AG09309 (cell line): Measurements from ENCODE around the gene GRPEL1.

ENCODE experiments used
- DNase-seq: peaks from one replicate; pipeline ENCODE4 v3.0.0-alpha.2; 2010; ENCODE audit warnings: low read depth
- H3K4me3 ChIP-seq: 2 replicates; pipeline ENCODE4 v1.5.1; 2011; ENCODE audit warnings: mild to moderate bottlenecking, low read depth, low read length, moderate library complexity; ENCODE audit not compliant: control insufficient read depth
- TF ChIP-seq, protein P1 (sequence below): IDR thresholded peaks from 2 replicates; pipeline ENCODE4 v1.5.1; 2011; ENCODE audit warnings: mild to moderate bottlenecking, low read depth, low read length, inconsistent platforms; ENCODE audit not compliant: insufficient read depth, control insufficient read depth; ENCODE audit errors: missing control alignments

Gene GRPEL1

DNA sequence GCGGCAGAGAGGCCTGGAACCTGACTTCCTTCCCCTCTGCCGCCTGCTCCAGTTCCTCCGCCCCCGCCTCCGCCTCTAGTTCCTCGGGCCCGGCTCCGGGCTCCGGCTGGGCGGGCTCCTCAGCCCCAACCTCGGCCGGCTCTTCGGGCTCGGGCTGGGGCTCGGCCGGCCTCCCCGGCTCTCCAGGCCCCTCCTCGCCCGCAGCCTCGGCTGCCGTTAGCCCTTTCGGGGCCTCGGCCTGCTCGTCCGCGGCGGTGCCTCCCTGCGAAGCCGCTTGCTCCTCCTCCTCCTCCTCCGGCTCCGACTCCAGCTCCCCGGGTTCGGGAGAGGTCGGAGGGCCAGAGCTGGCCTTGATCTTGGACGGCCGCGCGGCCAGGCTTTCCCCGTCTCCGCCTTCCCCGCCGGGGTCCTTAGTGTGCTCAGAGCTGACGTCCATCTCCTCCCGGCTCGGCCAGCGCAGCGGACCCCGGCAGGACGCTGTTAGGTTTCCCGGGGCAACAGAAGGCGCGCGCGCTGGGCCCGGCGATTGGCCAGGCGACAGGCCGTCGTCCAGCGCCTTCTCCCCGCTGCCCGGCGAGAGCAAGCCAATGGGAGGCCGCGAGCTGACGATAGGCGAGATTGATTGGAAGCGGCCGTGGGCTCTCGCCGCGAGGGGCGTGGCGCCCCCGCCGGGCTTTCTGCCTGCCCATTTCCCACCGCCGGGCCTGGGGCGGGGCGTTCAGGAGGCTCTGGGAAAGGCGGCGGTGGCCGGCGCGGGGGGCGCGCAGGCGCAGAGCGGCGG is 25.2 kb downstream of the GRPEL1 start:
- TF ChIP-seq, protein P1, sequence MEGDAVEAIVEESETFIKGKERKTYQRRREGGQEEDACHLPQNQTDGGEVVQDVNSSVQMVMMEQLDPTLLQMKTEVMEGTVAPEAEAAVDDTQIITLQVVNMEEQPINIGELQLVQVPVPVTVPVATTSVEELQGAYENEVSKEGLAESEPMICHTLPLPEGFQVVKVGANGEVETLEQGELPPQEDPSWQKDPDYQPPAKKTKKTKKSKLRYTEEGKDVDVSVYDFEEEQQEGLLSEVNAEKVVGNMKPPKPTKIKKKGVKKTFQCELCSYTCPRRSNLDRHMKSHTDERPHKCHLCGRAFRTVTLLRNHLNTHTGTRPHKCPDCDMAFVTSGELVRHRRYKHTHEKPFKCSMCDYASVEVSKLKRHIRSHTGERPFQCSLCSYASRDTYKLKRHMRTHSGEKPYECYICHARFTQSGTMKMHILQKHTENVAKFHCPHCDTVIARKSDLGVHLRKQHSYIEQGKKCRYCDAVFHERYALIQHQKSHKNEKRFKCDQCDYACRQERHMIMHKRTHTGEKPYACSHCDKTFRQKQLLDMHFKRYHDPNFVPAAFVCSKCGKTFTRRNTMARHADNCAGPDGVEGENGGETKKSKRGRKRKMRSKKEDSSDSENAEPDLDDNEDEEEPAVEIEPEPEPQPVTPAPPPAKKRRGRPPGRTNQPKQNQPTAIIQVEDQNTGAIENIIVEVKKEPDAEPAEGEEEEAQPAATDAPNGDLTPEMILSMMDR: no peak
- peak overlapping the region; percentile 88 for H3K4me3 ChIP-seq
- DNase-seq: peak; percentile 85

GRCh38 chr4:7041801-7042502 is 25.9 kb downstream of the GRPEL1 start:
- DNase-seq: no peak
- TF ChIP-seq, protein P1: no peak

DNA sequence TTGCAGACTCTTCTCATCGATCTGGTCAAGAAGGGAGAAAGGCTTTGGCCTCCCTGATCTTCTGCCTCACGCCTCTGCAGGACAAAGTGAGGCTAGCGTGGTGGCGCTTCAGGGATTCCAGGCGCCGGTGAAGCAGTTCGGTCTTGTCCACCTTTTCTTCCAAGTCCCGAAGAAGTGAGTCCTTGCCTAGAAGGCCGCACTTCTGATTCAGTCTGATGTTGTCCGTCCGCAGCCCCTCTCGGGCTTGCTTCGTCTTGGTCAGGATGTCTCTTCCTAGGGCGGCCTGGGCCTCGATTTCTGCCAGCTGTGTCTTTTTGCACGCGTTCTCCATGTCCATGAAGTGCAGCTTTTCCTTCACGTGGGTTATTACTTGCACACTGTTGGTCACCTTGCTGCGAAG is 26.6 kb downstream of the GRPEL1 start:
- no peak overlapping the region for H3K4me3 ChIP-seq
- no peak for DNase-seq
- TF ChIP-seq, protein P1: no peak

More at GRCh38 chr4:7041801-7042502, 25.9 kb downstream of the GRPEL1 start:
- peak overlapping the region; percentile 88 for H3K4me3 ChIP-seq

DNA sequence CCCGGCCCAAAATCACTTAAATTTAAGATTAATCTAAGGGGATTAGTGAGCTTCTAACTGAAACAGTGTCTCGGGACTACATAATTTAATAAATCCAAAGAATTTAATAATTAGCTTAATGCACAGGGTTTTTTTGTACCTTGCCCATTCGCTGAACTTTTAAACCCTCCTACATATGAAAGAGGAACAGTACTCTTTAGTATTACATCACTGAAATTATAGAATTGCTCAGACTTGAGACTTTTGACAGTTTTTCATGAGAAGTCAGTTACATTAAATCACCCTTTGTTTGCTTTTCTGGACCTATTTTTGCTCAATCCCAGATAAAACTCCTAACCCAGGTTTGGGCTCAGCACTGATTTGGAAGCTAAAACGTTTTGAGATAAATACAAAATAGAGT is 27.1 kb downstream of the GRPEL1 start:
- TF ChIP-seq, protein P1: no peak
- no peak overlapping the region for H3K4me3 ChIP-seq
- DNase-seq: no peak

GRCh38 chr4:7037425-7037824 is 30.4 kb downstream of the GRPEL1 start:
- no peak for DNase-seq
- H3K4me3 ChIP-seq: no peak overlapping the region
- TF ChIP-seq, protein P1: no peak

DNA sequence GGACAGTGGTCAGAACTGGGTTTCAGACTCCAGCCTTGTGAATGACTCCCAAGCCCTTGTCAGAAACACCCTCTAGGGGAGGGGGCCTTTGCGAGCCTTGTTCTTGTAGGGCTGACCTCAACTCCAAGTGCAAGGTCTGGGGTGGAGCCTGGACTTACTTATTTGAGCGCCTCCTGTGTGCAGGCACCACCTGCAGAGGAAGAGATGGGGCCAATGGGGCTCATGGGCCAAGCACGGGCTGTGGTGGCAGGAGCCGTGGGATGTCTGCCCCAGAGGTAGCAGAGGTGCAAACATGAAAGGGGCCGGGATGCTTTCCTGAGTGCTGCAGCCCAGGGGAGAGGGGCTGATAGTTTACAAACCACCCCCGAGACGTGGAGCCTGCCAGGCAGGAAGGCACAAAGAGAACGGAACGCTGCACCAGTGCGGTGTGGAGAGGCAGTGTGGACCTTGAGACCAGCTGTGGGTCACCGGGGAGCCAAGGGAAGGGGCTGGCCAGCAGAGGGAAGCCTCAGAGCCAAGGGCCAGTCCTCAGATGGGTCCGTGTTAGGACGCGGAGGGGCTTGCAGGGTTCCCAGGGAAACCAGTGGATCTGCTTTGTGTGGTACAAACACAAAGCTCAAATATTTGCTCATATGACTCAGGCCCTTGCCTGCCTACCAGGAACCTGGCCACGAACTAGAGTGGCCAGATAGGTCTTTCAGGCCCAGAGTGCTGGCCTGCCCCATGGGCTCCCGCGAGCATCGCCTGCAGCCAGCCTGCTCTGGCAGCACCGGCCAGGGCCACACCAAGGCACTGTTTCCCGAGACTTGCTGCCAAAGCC is 33.4 kb downstream of the GRPEL1 start:
- no peak overlapping the region for H3K4me3 ChIP-seq
- no peak for DNase-seq
- TF ChIP-seq, protein P1: no peak
